CD4-positive, alpha-beta T cell treated with Interleukin-4 for 4 hours (primary cell): ENCODE measurements around the gene RIOK2.

ENCODE experiments used
- DNase-seq: peaks from one replicate; pipeline ENCODE4 v3.0.0-alpha.2; 2020

Gene RIOK2

GRCh38 chr5:97121848-97122247, 61.2 kb downstream of the RIOK2 start:
- DNase-seq, result no peak

- no peak for DNase-seq
These were observed 62.9 kb downstream of the RIOK2 start for GRCh38 chr5:97120195-97120594.

GRCh38 chr5:97119007-97119390, 64.0 kb downstream of the RIOK2 start:
- no peak for DNase-seq

GRCh38 chr5:97118261-97119006, 64.6 kb downstream of the RIOK2 start:
- no peak for DNase-seq

GRCh38 chr5:97115932-97116331, 67.1 kb downstream of the RIOK2 start:
- no peak for DNase-seq

GRCh38 chr5:97112230-97112629, 70.8 kb downstream of the RIOK2 start:
- no peak for DNase-seq

GRCh38 chr5:97111616-97112015, 71.4 kb downstream of the RIOK2 start:
- DNase-seq, result no peak

- DNase-seq, result no peak
These were observed 72.0 kb downstream of the RIOK2 start for GRCh38 chr5:97111004-97111403.
